ENCODE data around the gene ABCC5. TPM values are rescaled to one million over a fixed set of nuclear protein-coding genes. Genes with fewer than 3 reads are reported as not detected.

Gene ABCC5
- total RNA-seq, 1 experiment from 2014 or later, result 29.1 TPM

DNA sequence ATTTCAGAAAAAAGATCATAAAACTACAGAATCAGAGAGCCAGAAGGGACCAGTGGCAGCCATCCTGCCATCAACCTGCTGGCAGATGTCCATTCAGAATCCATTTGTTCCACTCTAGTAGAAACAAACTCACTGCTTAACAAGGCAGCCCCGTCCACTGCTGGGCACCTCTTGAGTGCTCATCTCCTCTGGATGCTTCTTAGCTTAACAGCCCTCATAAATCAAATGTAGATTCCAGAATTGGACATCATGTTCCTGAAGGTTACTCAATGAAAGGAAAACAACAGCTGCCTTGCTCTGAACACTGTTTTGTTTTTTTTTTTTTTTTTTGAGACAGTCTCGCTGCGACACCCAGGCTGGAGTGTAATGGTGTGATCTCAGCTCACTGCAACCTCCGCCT, 37.3 kb downstream of the ABCC5 start:
- H3K4me3 Mint-ChIP-seq, result no peak overlapping the region
- H3K27ac Mint-ChIP-seq, result no peak overlapping the region; the same call in 1 of the 2 replicates
- H3K9me3 Mint-ChIP-seq, result no peaks in the 10 kb centered on the region
- CTCF ChIA-PET, result no interaction called here
- peaks cover 39% of the 10 kb centered on the region for H3K36me3 Mint-ChIP-seq
- ATAC-seq (no peak), DNase-seq (ENCODE audit: low spot score) (no peak)
- peaks cover 55% of the 10 kb centered on the region for H3K4me1 Mint-ChIP-seq
- H3K27me3 Mint-ChIP-seq (ENCODE audit: low read depth), result no peaks in the 10 kb centered on the region
- TF ChIP-seq TEAD1 (CRISPR knock-in tag; IDR thresholded peaks at IDR 0.05) (no peak), NR2C2 (CRISPR knock-in tag; IDR thresholded peaks at IDR 0.05) (no peak), RELA (CRISPR knock-in tag; IDR thresholded peaks at IDR 0.05; ENCODE audit: borderline replicate concordance) (no peak), EMX1 (CRISPR knock-in tag; IDR thresholded peaks at IDR 0.05) (no peak), ZNF416 (CRISPR knock-in tag; IDR thresholded peaks at IDR 0.05) (no peak), ESRRA (CRISPR knock-in tag; IDR thresholded peaks at IDR 0.05; ENCODE audit: borderline replicate concordance) (no peak), FOXP1 (CRISPR knock-in tag; IDR thresholded peaks at IDR 0.05; ENCODE audit: borderline replicate concordance) (no peak), SOX15 (CRISPR knock-in tag; IDR thresholded peaks at IDR 0.05) (no peak), JAZF1 (CRISPR knock-in tag; IDR thresholded peaks at IDR 0.05) (no peak), CBFB (CRISPR knock-in tag; IDR thresholded peaks at IDR 0.05; ENCODE audit: low read depth) (no peak), NFYB (CRISPR knock-in tag; conservative IDR thresholded peaks at IDR 0.05; ENCODE audit: low read depth) (no peak)
- TF ChIP-seq, protein P1, sequence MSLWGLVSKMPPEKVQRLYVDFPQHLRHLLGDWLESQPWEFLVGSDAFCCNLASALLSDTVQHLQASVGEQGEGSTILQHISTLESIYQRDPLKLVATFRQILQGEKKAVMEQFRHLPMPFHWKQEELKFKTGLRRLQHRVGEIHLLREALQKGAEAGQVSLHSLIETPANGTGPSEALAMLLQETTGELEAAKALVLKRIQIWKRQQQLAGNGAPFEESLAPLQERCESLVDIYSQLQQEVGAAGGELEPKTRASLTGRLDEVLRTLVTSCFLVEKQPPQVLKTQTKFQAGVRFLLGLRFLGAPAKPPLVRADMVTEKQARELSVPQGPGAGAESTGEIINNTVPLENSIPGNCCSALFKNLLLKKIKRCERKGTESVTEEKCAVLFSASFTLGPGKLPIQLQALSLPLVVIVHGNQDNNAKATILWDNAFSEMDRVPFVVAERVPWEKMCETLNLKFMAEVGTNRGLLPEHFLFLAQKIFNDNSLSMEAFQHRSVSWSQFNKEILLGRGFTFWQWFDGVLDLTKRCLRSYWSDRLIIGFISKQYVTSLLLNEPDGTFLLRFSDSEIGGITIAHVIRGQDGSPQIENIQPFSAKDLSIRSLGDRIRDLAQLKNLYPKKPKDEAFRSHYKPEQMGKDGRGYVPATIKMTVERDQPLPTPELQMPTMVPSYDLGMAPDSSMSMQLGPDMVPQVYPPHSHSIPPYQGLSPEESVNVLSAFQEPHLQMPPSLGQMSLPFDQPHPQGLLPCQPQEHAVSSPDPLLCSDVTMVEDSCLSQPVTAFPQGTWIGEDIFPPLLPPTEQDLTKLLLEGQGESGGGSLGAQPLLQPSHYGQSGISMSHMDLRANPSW (CRISPR knock-in tag; conservative IDR thresholded peaks at IDR 0.05; ENCODE audit: low read depth), result no peak
- TF ChIP-seq, protein P2, sequence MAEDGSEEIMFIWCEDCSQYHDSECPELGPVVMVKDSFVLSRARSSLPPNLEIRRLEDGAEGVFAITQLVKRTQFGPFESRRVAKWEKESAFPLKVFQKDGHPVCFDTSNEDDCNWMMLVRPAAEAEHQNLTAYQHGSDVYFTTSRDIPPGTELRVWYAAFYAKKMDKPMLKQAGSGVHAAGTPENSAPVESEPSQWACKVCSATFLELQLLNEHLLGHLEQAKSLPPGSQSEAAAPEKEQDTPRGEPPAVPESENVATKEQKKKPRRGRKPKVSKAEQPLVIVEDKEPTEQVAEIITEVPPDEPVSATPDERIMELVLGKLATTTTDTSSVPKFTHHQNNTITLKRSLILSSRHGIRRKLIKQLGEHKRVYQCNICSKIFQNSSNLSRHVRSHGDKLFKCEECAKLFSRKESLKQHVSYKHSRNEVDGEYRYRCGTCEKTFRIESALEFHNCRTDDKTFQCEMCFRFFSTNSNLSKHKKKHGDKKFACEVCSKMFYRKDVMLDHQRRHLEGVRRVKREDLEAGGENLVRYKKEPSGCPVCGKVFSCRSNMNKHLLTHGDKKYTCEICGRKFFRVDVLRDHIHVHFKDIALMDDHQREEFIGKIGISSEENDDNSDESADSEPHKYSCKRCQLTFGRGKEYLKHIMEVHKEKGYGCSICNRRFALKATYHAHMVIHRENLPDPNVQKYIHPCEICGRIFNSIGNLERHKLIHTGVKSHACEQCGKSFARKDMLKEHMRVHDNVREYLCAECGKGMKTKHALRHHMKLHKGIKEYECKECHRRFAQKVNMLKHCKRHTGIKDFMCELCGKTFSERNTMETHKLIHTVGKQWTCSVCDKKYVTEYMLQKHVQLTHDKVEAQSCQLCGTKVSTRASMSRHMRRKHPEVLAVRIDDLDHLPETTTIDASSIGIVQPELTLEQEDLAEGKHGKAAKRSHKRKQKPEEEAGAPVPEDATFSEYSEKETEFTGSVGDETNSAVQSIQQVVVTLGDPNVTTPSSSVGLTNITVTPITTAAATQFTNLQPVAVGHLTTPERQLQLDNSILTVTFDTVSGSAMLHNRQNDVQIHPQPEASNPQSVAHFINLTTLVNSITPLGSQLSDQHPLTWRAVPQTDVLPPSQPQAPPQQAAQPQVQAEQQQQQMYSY (CRISPR knock-in tag; IDR thresholded peaks at IDR 0.05), result no peak
- TF ChIP-seq, protein P3, sequence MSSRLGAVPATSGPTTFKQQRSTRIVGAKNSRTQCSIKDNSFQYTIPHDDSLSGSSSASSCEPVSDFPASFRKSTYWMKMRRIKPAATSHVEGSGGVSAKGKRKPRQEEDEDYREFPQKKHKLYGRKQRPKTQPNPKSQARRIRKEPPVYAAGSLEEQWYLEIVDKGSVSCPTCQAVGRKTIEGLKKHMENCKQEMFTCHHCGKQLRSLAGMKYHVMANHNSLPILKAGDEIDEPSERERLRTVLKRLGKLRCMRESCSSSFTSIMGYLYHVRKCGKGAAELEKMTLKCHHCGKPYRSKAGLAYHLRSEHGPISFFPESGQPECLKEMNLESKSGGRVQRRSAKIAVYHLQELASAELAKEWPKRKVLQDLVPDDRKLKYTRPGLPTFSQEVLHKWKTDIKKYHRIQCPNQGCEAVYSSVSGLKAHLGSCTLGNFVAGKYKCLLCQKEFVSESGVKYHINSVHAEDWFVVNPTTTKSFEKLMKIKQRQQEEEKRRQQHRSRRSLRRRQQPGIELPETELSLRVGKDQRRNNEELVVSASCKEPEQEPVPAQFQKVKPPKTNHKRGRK (CRISPR knock-in tag; IDR thresholded peaks at IDR 0.05; ENCODE audit: borderline replicate concordance), result no peak
- TF ChIP-seq, protein P4, sequence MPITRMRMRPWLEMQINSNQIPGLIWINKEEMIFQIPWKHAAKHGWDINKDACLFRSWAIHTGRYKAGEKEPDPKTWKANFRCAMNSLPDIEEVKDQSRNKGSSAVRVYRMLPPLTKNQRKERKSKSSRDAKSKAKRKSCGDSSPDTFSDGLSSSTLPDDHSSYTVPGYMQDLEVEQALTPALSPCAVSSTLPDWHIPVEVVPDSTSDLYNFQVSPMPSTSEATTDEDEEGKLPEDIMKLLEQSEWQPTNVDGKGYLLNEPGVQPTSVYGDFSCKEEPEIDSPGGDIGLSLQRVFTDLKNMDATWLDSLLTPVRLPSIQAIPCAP (CRISPR knock-in tag; IDR thresholded peaks at IDR 0.05), result no peak
- TF ChIP-seq, protein P5, sequence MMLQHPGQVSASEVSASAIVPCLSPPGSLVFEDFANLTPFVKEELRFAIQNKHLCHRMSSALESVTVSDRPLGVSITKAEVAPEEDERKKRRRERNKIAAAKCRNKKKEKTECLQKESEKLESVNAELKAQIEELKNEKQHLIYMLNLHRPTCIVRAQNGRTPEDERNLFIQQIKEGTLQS (CRISPR knock-in tag; conservative IDR thresholded peaks at IDR 0.05), result no peak
- TF ChIP-seq, protein P6, sequence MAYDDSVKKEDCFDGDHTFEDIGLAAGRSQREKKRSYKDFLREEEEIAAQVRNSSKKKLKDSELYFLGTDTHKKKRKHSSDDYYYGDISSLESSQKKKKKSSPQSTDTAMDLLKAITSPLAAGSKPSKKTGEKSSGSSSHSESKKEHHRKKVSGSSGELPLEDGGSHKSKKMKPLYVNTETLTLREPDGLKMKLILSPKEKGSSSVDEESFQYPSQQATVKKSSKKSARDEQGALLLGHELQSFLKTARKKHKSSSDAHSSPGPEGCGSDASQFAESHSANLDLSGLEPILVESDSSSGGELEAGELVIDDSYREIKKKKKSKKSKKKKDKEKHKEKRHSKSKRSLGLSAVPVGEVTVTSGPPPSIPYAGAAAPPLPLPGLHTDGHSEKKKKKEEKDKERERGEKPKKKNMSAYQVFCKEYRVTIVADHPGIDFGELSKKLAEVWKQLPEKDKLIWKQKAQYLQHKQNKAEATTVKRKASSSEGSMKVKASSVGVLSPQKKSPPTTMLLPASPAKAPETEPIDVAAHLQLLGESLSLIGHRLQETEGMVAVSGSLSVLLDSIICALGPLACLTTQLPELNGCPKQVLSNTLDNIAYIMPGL (CRISPR knock-in tag; IDR thresholded peaks at IDR 0.05), result no peak
- TF ChIP-seq, protein P7, sequence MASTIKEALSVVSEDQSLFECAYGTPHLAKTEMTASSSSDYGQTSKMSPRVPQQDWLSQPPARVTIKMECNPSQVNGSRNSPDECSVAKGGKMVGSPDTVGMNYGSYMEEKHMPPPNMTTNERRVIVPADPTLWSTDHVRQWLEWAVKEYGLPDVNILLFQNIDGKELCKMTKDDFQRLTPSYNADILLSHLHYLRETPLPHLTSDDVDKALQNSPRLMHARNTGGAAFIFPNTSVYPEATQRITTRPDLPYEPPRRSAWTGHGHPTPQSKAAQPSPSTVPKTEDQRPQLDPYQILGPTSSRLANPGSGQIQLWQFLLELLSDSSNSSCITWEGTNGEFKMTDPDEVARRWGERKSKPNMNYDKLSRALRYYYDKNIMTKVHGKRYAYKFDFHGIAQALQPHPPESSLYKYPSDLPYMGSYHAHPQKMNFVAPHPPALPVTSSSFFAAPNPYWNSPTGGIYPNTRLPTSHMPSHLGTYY (CRISPR knock-in tag; IDR thresholded peaks at IDR 0.05), result no peak
- TF ChIP-seq, protein P8, sequence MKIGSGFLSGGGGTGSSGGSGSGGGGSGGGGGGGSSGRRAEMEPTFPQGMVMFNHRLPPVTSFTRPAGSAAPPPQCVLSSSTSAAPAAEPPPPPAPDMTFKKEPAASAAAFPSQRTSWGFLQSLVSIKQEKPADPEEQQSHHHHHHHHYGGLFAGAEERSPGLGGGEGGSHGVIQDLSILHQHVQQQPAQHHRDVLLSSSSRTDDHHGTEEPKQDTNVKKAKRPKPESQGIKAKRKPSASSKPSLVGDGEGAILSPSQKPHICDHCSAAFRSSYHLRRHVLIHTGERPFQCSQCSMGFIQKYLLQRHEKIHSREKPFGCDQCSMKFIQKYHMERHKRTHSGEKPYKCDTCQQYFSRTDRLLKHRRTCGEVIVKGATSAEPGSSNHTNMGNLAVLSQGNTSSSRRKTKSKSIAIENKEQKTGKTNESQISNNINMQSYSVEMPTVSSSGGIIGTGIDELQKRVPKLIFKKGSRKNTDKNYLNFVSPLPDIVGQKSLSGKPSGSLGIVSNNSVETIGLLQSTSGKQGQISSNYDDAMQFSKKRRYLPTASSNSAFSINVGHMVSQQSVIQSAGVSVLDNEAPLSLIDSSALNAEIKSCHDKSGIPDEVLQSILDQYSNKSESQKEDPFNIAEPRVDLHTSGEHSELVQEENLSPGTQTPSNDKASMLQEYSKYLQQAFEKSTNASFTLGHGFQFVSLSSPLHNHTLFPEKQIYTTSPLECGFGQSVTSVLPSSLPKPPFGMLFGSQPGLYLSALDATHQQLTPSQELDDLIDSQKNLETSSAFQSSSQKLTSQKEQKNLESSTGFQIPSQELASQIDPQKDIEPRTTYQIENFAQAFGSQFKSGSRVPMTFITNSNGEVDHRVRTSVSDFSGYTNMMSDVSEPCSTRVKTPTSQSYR (CRISPR knock-in tag; IDR thresholded peaks at IDR 0.05), result no peak
- POLR2A ChIA-PET, result no interaction called here

All from WTC11 (cell line).